K562 (cell line): Measurements from ENCODE around the gene CHDH. TPM values are rescaled to one million over a fixed set of nuclear protein-coding genes. Genes with fewer than 3 reads are reported as not detected.

ENCODE experiments used
- ATAC-seq: fragments of 200-7000 bp; cut with Tn5 transposase; 3 replicates; pipeline ENCODE4 v1.9.1; 2020; ENCODE audit warnings: moderate library complexity
- BruUV-seq: library from RNA; stranded (reverse); fragments of 400-500 nt; replicated peaks from 2 replicates; lab custom pipeline; 2021; lab: Mats Ljungman, UMichigan
- CTCF ChIA-PET: fragments of 300-600 bp; formaldehyde crosslinking; extraction: SDS; loops from one replicate; lab custom pipeline; 2021; ENCODE audit warnings: low intra/inter-chr PET ratio; lab: Yijun Ruan, JAX
- POLR2A ChIA-PET: fragments of 300-600, 350-650 bp; sonication (Branson Sonifier 250); formaldehyde crosslinking; extraction: SDS; loops from one replicate; lab custom pipeline; 2021; ENCODE audit warnings: antibody characterized with exemption, inconsistent platforms; lab: Yijun Ruan, JAX
- DNase-seq, 4 experiments: peaks; one replicate each; pipeline versions ENCODE4 v3.0.0 to v3.0.0-alpha.2; 2011 to 2018; ENCODE audit warnings: low spot score in 3 of 4, mixed read lengths in 3 of 4; ENCODE audit errors: extremely low read depth in 1 of 4
- FAIRE-seq: peaks from 2 replicates; lab custom pipeline; 2011; peaks lifted over from hg19 to GRCh38; lab: Jason Lieb, UNC
- H2AFZ ChIP-seq: 2 replicates; pipeline ENCODE4 v1.6.0; 2011; ENCODE audit warnings: low read depth, low read length, control low read depth, inconsistent platforms
- H3K27ac ChIP-seq: fragments of 200-600 bp; 3 replicates; pipeline ENCODE4 v1.8.0; 2011; ENCODE audit warnings: low read depth, mild to moderate bottlenecking, control low read depth, inconsistent platforms, low read length, moderate library complexity, mixed read lengths; ENCODE audit errors: extremely low read depth
- H3K27me3 ChIP-seq, 2 experiments: fragments of 300-600 bp in 1 of 2; 2 replicates in 1 of 2; 3 replicates in 1 of 2; pipeline versions ENCODE4 v1.6.0 to v1.8.0; 2011; ENCODE audit warnings: inconsistent platforms in 2 of 2, low read length in 2 of 2, mild to moderate bottlenecking in 1 of 2, mixed read lengths in 1 of 2, moderate library complexity in 1 of 2; ENCODE audit not compliant: control insufficient read depth in 2 of 2, insufficient read depth in 2 of 2
- H3K36me3 ChIP-seq: fragments of 300-600 bp; 3 replicates; pipeline ENCODE4 v1.8.0; 2011; ENCODE audit warnings: mild to moderate bottlenecking, low read length, inconsistent platforms; ENCODE audit not compliant: control insufficient read depth, insufficient read depth
- H3K4me1 ChIP-seq, 2 experiments: fragments of 200-600 bp in 1 of 2; replicated peaks in 1 of 2; 2 replicates in 1 of 2; 3 replicates in 1 of 2; pipeline versions ENCODE4 v1.5.1 to v1.8.0; 2011; ENCODE audit warnings: inconsistent platforms in 2 of 2, low read length in 2 of 2, mild to moderate bottlenecking in 1 of 2, mixed read lengths in 1 of 2, moderate library complexity in 1 of 2; ENCODE audit not compliant: control insufficient read depth in 2 of 2, insufficient read depth in 2 of 2
- H3K4me2 ChIP-seq: 2 replicates; pipeline ENCODE4 v1.6.1; 2011; ENCODE audit warnings: low read length, control low read depth, inconsistent platforms, mixed read lengths; ENCODE audit not compliant: insufficient read depth
- H3K4me3 ChIP-seq: fragments of 200-600 bp; sonication (generic), shearing (Covaris generic); 2 replicates; pipeline ENCODE4 v1.5.1; 2016; ENCODE audit warnings: control low read depth, inconsistent platforms
- H3K79me2 ChIP-seq: fragments of 200-600 bp; 3 replicates; pipeline ENCODE4 v1.8.0; 2011; ENCODE audit warnings: low read length, inconsistent platforms; ENCODE audit not compliant: control insufficient read depth, insufficient read depth
- H3K9ac ChIP-seq, 2 experiments: 2 replicates each; pipeline versions ENCODE4 v1.6.0 to v1.6.1; 2011; ENCODE audit warnings: low read depth in 2 of 2, low read length in 2 of 2, control low read depth in 1 of 2, inconsistent platforms in 1 of 2, mild to moderate bottlenecking in 1 of 2, mixed read lengths in 1 of 2; ENCODE audit not compliant: insufficient read depth in 1 of 2
- H3K9me1 ChIP-seq: one replicate; pipeline ENCODE4 v1.6.0; 2011; ENCODE audit warnings: inconsistent platforms, mild to moderate bottlenecking, low read length, moderate library complexity; ENCODE audit not compliant: control insufficient read depth, insufficient read depth
- H3K9me3 ChIP-seq: replicated peaks from 2 replicates; pipeline ENCODE4 v1.5.1; 2011; ENCODE audit warnings: low read depth, low read length, inconsistent platforms; ENCODE audit not compliant: control insufficient read depth, insufficient read depth
- H4K20me1 ChIP-seq: replicated peaks from 2 replicates; pipeline ENCODE4 v1.6.1; 2011; ENCODE audit warnings: low read length, inconsistent platforms, mixed read lengths; ENCODE audit not compliant: control insufficient read depth, insufficient read depth
- BRF1 ChIP-seq: IDR thresholded peaks from 3 replicates; pipeline ENCODE4 v1.6.1; 2011; ENCODE audit warnings: borderline replicate concordance, mild to moderate bottlenecking; ENCODE audit not compliant: insufficient read length; ENCODE audit errors: extremely low read depth
- ZNF239 ChIP-seq: fragments of 250-450 bp; sonication (Bioruptor Pico); IDR thresholded peaks from 2 replicates; pipeline ENCODE4 v1.4.0; 2020; ENCODE audit warnings: mild to moderate bottlenecking
- ZNF263 ChIP-seq: sonication (generic); formaldehyde crosslinking; IDR thresholded peaks from 2 replicates; pipeline ENCODE4 v1.8.0; 2022; ENCODE audit warnings: mild to moderate bottlenecking, missing genetic modification reagents, borderline replicate concordance
- WGBS: fragments of 100-300 bp; shearing (Covaris generic); methylation state at CpG from one replicate; pipeline ENCODE4 v1.1.6; 2016; ENCODE audit warnings: low coverage, mixed read lengths; ENCODE audit not compliant: insufficient coverage; ENCODE audit errors: missing lambda C conversion rate; 5-methylcytosine and 5-hydroxymethylcytosine counted together
- in situ Hi-C: fragments of 300-500 bp; cut with MboI; formaldehyde crosslinking; loops from 4 replicates; pipeline ENCODE4 v1.15.0; 2018; ENCODE audit warnings: inconsistent platforms, mixed read lengths
- intact Hi-C: fragments of 100-400 bp; cut with micrococcal nuclease; formaldehyde crosslinking; loops from 2 replicates; pipeline ENCODE4 v1.14.2; 2022
- polyA plus RNA-seq, 8 experiments: library from polyadenylated mRNA; depleted of rRNA in 4 of 8; stranded (reverse) in 5 of 8; unstranded in 3 of 8; fragments of >200 nt; fragmentation: Nextera tagmentation in 2 of 8; fragmentation: Illumina TruSeq in 1 of 8; extraction: Ambion mirVana in 2 of 8; extraction: Trizol in 1 of 8; gene quantifications; 2 replicates each; pipeline versions ENCODE4 v1.2.1 to v1.2.3, GENCODE V29; 2011 to 2014; ENCODE audit warnings: inconsistent platforms in 1 of 8, missing spikeins in 1 of 8
- total RNA-seq, 7 experiments: library from RNA; depleted of rRNA in 6 of 7; stranded (reverse); fragments of >200 nt in 6 of 7; fragmentation: Illumina TruSeq in 2 of 7; extraction: Trizol in 2 of 7; gene quantifications; 2 replicates each; pipeline versions ENCODE4 v1.2.1 to v1.2.3, GENCODE V29; 2011 to 2021; ENCODE audit warnings: low replicate concordance in 1 of 7

The CHDH gene
- total and polyA plus RNA-seq, 9 of the 15 experiments (the other 6 are each of a cell fraction or from before 2014, with no cell fraction given) = 0.06 to 1.9 (median 0.46) TPM

DNA sequence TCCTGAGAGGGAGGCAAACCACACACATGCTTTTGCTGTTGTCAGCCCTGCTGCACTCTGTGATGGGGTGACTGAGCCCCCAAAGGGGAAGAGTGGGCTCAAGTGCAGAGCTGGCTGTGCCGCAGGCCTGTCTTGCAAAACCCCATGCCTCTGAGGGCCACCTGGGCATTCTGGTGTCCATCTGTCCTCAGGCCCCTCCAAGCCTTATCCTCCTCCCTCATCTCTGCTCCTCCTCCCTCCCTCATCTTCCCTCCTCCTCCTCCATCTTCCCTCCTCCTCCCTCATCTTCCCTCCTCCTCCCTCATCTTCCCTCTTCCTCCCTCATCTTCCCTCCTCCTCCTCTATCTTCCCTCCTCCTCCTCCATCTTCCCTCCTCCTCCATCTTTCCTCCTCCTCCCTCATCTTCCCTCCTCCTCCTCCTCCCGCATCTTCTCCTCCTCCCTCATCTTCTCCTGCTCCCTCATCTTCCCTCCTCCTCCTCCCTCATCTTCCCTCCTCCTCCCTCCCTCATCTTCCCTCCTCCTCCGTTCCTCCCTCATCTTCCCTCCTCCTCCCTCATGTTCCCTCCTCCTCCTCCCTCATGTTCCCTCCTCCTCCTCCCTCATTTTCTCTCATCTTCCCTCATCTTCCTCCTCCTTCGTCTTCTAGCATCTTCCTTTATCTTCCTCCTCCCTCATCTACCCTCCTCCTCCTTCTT lies 40.6 kb downstream of the CHDH start:
- no TSS peak for BruUV-seq
- no peaks in the 10 kb centered on the region for H3K79me2 ChIP-seq
- no peak overlapping the region for H3K9ac ChIP-seq
- TF ChIP-seq ZNF239 (CRISPR knock-in tag) (no peak), BRF1 (no peak), ZNF263 (peak; percentile 96)
- no peak overlapping the region for H3K4me2 ChIP-seq
- no peaks in the 10 kb centered on the region; the same call in 1 of the 2 replicates for H4K20me1 ChIP-seq
- H2AFZ ChIP-seq = no peak overlapping the region
- DNase-seq (no peak), FAIRE-seq (no peak), ATAC-seq (no peak)
- CTCF ChIA-PET = no interaction called here
- intact Hi-C loops (no loop called here), in situ Hi-C loops (no loop called here)
- no peaks in the 10 kb centered on the region for H3K36me3 ChIP-seq
- no CpG with 5 or more reads among the region's 4 CpGs for WGBS
- no peak overlapping the region for H3K27ac ChIP-seq
- H3K4me3 ChIP-seq = no peak overlapping the region
- H3K9me3 ChIP-seq = no peaks in the 10 kb centered on the region
- POLR2A ChIA-PET = interaction anchor here (0.6 kb wide), 1 partner anchor 172 kb away, joined by 3 read pairs; no protein-coding TSS in a partner anchor
- H3K9me1 ChIP-seq = no peaks in the 10 kb centered on the region
- no peaks in the 10 kb centered on the region; a peak in 1 of 5 replicates for H3K4me1 ChIP-seq
- H3K27me3 ChIP-seq = peaks cover 14 to 81% of the 10 kb centered on the region in 2 experiments; a peak in 4 of 5 replicates
